ENCODE results near the gene ATP2B2.

Gene ATP2B2

DNA sequence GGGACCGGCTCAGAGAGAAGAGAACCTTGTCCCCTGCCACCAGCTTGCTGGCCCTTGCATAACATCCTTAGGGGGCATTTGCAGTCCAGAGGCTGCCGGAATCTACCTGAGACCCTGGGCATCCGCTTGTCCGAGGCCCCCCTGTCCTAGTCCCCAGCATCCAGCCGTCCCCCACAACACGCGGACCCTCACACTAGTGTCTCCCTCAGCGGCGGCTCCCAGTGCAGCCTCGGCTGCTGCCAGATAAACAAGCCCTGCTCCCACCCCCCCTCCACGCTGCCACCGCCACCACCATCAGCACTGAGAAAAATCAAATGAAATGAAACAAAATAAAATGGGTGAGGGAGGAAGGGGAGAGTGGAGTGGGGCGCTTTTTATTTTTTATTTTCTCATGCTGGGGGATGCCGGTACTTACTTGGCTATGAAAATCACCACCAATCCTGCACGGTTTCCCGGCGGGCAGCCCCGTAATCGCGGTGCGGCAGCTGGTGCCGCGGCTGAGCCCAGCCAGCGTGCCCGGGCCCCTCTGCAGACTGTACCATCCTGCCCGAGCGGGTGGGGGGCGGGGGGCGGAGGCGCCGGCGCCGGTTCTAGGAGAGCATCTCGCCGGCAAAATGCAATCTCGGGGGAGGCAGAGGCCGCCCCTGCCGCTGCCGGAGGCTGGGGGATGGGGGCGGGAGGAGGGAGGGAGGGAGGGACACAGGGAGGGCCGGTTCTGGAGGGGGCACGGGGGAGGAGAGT, at the start of gene ATP2B2:
TSS of gene ATP2B2 (minus strand) at position 537 of the 741 bp plus-strand sequence. CDS start 56,043 bp downstream, outside the sequence.
- DNase-seq (ENCODE audit: insufficient read length, low spot score), result no peak
- no peak for FAIRE-seq
- no peak for TF ChIP-seq POLR2A (IDR thresholded peaks at IDR 0.05; ENCODE audit: low read depth, low read length)

DNA sequence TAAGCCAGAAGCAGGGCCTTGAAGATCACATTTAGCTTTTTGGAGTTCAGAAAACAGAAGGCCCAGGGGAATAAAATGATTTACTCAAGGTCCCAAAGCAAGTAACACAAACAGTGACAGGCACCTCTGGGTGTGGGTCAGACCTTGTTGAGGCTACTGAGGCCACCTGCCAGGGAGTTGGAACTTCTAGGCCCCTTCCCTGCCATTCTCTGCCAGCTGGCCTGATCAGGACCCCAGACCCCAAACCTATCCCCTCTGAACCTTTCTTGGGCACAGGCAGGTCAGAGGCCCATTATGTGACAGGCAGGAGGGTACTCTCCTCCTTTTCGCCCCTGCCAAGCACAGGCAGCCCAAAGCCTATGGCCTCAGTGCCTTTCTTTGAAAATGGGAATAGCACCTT, 49.4 kb upstream of the ATP2B2 start:
- no peak for TF ChIP-seq POLR2A (IDR thresholded peaks at IDR 0.05; ENCODE audit: low read depth, low read length)
- DNase-seq (ENCODE audit: insufficient read length, low spot score) (no peak), FAIRE-seq (no peak)

DNA sequence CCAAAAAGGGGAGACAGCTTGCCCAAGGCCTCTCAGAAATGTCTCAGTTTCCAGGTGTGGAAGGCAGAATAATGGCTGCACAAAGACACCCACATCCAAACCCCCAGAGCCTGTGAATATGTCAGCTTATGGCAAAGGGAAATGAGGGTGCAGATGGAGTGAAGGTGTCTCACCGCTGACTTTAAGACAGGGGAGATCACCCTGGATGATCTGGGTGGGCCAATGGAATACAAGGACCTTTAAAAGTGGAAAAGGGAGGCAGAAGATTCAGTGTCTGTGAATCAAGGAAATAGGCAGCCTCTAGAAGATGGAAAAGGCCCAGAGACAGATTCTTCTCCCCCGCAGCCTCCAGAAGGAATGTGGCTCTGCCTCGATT, 48.8 kb upstream of the ATP2B2 start:
- DNase-seq (ENCODE audit: insufficient read length, low spot score) (no peak), FAIRE-seq (no peak)
- TF ChIP-seq POLR2A (IDR thresholded peaks at IDR 0.05; ENCODE audit: low read depth, low read length), result no peak

DNA sequence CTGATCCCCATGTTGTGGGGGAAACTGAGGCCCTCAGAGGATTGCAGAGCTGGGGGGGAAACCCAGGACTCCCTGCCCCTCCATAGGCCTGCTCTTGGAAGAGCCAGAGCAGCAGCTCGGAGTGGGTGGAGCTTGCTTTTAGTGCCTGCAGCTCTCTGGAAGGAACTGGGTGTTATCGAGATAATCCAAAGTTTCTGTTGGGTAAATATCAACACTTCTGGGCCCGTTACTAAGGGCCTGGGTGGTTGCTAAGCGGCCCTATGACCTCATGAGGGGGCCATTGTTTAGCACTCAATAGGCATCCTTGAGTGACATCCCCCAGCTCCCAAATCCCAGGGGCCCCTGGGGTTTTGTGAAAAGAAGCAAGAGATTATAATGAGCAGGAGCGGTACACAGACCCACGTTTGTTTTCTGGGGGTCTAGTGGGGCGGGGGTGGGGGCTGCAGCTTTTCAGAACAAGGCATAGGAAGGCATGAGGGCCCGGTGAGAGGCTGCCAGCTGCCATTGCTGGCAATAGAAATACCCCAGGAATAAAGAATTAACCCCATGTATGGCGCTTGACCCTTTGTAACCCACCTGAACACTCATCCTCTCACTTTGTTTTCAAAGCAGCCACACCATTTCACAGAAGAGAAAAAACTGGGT, 48.3 kb upstream of the ATP2B2 start:
- no peak for TF ChIP-seq POLR2A (IDR thresholded peaks at IDR 0.05; ENCODE audit: low read depth, low read length)
- no peak for FAIRE-seq

DNA sequence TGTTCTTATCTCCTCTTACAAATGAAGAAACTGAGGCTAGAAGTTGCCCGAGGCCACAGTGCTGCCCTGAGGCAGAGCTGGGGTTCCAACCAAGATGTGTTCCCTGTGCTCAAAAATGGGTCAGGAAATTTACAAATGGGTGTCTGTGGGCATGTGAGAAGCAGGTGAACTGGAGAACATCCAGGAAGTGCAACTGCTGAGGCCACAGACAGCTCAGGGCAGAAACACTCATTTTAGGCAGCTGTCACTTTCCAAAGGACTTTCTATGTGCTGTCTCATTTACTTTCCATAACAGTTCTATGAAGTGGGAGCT, 47.2 kb upstream of the ATP2B2 start:
- TF ChIP-seq POLR2A (IDR thresholded peaks at IDR 0.05; ENCODE audit: low read depth, low read length), result no peak
- DNase-seq (ENCODE audit: insufficient read length, low spot score) (no peak), FAIRE-seq (no peak)

More for the DNA sequence above, 48.3 kb upstream of the ATP2B2 start:
- DNase-seq (ENCODE audit: insufficient read length, low spot score), result no peak

DNA sequence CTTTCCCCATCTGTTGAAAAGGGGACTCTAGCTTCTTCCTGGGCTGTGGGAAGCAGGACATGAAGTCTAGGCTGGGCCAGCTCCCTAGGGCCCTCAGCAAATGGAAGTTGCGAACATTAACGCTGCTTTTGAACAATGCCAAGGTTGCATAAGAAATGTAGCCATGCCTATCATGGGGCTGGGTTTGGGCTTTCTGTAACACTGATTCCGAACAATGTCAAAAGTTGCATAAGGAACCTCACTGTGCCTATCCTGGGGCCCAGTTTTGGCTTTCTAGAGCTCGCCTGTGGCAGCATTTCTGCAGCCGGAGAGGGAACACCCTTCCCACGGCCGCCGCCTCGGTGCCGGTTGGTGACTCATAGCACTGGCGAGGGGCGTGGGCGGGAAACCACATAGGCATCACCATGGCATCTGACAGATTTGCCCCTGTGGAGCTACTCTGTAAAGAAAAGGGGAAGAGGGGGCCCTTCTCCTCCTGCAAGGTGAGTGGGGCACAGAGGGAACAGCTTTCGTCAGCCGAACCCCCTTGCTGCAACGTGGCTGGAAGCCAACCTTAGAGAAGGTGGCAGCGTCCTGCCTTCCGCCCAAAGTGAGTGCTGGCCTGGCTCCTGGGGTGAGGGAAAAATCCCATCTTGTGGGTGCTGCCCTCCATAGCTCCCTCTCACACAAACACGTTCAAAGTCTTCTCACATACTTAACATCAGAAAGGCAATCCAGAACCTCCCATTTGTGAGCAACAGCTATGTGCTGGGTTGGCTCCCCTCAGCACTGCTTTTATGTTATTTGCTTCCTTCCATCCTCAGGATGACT, 46.6 kb upstream of the ATP2B2 start:
- DNase-seq (ENCODE audit: insufficient read length, low spot score), result peak; percentile 81

DNA sequence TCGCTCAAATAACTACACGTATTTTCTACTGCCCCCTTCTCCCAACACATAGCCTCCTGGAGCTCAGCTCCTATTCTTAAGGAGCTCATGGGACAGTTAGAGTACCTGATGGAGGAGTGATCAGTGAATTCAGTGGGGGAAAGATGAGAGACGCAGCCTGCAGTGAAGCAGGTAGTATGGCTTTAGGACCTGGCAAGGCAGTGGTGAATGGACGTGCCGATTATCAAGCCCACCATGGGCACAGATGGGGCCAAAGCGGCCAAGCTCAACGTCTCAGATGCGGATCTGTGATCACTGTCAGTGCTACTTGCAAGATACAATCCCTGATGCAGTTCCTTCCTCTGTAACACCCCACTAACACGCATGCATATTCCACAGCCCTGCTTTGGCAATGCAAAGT, 45.8 kb upstream of the ATP2B2 start:
- no peak for FAIRE-seq

More for the DNA sequence above, 46.6 kb upstream of the ATP2B2 start:
- TF ChIP-seq POLR2A (IDR thresholded peaks at IDR 0.05; ENCODE audit: low read depth, low read length), result peak; percentile 8; the same call in 1 of the 2 replicates
- FAIRE-seq, result no peak

DNA sequence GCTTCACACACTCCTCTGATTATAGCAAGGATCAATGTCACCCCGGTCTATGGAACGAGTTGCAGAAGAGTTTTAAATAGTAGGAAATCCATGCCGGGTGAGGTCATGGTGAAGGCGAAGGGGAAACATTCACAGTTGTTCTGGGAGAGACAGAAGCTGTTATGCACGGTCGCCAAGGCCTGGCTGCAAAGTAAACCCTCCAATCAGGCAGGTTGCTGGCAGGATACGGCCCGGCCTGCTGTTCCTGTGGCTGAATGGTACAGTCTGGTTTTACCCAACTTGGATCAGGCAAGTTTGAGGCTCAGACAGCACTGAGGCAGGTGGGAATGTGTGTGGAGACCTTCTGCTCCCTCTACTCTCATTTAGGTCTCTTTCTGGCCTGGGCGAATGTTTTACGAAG, 45.3 kb upstream of the ATP2B2 start:
- TF ChIP-seq POLR2A (IDR thresholded peaks at IDR 0.05; ENCODE audit: low read depth, low read length), result no peak
- FAIRE-seq (no peak), DNase-seq (ENCODE audit: insufficient read length, low spot score) (no peak)

More for the DNA sequence above, 45.8 kb upstream of the ATP2B2 start:
- TF ChIP-seq POLR2A (IDR thresholded peaks at IDR 0.05; ENCODE audit: low read depth, low read length), result no peak
- no peak for DNase-seq (ENCODE audit: insufficient read length, low spot score)

DNA sequence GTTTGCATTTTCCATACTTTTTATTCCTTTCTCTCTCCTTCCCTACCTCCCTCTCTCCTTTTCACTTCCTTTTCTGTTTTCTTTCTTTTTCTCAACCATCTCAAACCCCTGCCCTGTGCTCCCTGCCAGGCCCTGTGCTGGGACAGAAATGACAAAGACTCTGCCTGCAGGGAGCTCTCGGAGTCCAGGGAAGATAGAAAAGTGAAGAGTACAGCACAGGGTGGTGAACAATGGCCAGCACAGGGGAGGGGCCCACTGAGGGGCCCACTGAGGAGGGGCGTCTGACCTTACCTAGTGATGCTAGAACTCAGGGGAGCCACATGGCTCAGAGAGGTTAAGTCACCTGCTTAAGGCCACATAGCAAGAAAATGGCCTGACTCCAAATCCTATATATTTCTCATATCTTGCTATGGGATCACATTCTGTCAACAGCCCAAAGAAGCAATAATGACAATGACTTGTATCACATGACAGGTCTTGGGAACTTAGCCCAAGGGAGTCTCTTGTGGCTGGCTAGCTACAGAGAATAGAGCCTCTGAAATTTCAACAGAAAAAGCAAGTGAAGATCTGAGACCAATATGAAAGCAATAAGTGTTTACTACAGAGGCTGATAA, 44.3 kb upstream of the ATP2B2 start:
- TF ChIP-seq POLR2A (IDR thresholded peaks at IDR 0.05; ENCODE audit: low read depth, low read length), result no peak
- FAIRE-seq, result no peak
- no peak for DNase-seq (ENCODE audit: insufficient read length, low spot score)

DNA sequence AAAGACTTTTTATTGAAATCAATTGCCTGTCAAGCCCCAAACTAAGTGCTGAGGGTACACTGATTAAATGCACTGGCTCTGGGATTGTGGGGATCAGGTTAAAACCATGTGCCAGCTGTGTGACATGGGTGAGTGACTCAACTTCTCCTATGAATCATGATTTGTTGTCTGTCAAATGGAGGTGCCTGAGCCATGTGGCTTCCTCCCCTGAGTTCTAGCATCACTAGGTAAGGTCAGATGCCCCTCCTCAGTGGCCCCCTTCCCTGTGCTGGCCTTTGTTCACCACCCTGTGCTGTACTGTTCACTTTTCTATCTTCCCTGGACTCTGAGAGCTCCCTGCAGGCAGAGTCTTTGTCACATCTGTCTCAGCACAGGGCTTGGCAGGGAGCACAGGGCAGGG, 43.6 kb upstream of the ATP2B2 start:
- no peak for FAIRE-seq
- TF ChIP-seq POLR2A (IDR thresholded peaks at IDR 0.05; ENCODE audit: low read depth, low read length), result no peak
- DNase-seq (ENCODE audit: insufficient read length, low spot score), result no peak

DNA sequence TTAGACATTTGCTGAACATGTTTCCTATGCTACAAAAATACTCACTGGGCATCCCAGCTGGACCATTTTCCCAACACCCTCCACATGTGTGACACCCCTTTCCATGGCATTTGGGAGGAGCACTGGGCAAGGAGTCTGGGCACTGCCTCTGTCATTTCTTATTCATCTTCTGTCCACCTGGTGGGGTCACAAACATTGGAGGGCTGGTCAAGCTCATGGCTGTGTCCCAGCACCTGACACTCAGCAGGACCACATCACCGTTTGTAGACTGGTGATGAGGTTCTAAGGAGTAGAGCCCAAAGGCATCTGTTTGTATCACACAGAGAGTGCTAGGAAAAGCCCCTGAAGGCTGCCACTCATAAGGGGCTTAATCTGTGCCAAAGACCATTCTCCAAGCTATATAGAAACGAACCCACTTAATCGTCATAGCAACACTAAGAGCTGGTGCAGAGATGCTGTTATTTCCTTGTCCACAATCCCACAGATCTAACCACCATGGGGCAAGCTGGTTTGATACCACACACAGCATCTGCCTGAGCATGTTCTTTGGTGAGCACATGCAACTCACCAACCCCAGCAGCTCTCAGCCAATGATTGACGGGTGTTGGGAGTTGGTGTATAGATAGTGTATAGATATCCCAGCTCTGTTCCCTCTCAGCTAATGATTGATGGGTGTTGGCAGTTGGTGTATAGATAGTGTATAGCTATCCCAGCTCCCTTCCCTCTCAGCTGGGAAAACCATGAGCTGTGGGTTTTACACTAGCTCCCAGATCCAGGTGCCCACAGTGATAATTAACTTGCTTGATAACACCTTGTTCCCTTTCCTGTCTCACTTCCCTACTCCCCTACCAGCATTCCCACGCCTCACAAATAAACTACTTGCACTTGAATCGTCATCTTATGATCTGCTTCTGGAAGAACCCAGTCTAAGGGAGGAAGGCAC, 42.7 kb upstream of the ATP2B2 start:
- DNase-seq (ENCODE audit: insufficient read length, low spot score) (no peak), FAIRE-seq (no peak)

DNA sequence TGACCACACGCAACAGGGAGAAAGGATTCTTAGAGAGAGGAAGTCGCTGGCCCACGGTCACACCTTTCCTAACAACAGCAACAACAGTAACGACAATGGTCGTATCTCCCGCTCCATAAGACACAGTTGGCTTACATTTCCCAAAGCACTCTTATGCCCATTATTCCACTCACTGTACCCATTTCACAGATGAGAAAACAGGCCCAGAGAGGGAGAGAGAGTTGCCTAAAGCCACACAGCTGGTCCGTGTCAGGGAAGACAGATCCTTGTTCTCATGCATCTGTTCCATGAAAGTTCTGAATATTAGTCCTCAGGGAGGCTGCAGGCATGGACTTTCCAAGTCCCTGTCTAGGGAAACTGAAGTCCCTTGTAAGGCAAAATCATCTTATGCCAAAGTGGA, 42.0 kb upstream of the ATP2B2 start:
- FAIRE-seq, result no peak
- TF ChIP-seq POLR2A (IDR thresholded peaks at IDR 0.05; ENCODE audit: low read depth, low read length), result no peak
- DNase-seq (ENCODE audit: insufficient read length, low spot score), result no peak

More for the DNA sequence above, 42.7 kb upstream of the ATP2B2 start:
- no peak for TF ChIP-seq POLR2A (IDR thresholded peaks at IDR 0.05; ENCODE audit: low read depth, low read length)

DNA sequence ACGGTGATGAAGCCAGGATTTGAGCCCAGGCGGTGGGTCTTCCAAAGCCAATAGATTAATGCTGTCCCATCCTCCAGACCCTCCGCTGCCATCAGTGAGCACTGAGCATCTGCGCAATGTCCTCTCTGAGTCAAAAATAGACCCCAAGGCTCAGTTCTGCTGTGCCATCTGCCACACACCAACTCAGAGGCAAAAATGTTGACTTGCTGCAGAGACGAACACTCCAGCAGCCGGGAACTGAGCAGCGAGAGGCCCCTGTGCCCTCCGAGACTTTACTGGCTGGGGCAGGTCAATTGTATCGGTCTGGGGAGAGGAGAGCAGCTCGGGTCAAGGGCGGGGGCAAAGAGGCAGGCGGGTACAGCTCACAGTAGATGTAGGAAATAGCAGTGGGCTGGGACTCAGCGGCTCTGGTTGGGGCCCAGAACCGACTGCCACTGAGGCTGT, 41.5 kb upstream of the ATP2B2 start:
- no peak for FAIRE-seq
- DNase-seq (ENCODE audit: insufficient read length, low spot score), result no peak
- no peak for TF ChIP-seq POLR2A (IDR thresholded peaks at IDR 0.05; ENCODE audit: low read depth, low read length)
